Astrocyte (in vitro differentiated cells and primary cell): ENCODE data around the gene DDX41. TPM values are rescaled to one million over a fixed set of nuclear protein-coding genes. Genes with fewer than 3 reads are reported as not detected.

Source experiments
- DNase-seq: peaks from one replicate; pipeline ENCODE4 v3.0.0-alpha.2; 2010; ENCODE audit warnings: low read depth
- FAIRE-seq: peaks from 2 replicates; lab custom pipeline; 2011; peaks lifted over from hg19 to GRCh38; lab: Jason Lieb, UNC
- H2AFZ ChIP-seq: 2 replicates; pipeline ENCODE4 v1.6.0; 2012; ENCODE audit warnings: low read depth, low read length, inconsistent platforms
- H3K27ac ChIP-seq: 2 replicates; pipeline ENCODE4 v1.5.1; 2011; ENCODE audit warnings: low read depth, low read length, inconsistent platforms
- H3K27me3 ChIP-seq: 2 replicates; pipeline ENCODE4 v1.6.0; 2011; ENCODE audit warnings: low read length, inconsistent platforms; ENCODE audit not compliant: insufficient read depth
- H3K36me3 ChIP-seq: 2 replicates; pipeline ENCODE4 v1.5.1; 2011; ENCODE audit warnings: low read length, inconsistent platforms; ENCODE audit not compliant: insufficient read depth
- H3K4me1 ChIP-seq: 2 replicates; pipeline ENCODE4 v1.5.1; 2011; ENCODE audit warnings: low read length, inconsistent platforms; ENCODE audit not compliant: insufficient read depth
- H3K4me2 ChIP-seq: 2 replicates; pipeline ENCODE4 v1.6.0; 2012; ENCODE audit warnings: low read length, inconsistent platforms
- H3K4me3 ChIP-seq: 2 replicates; pipeline ENCODE4 v1.5.1; 2011; ENCODE audit warnings: low read depth, mild to moderate bottlenecking, low read length, inconsistent platforms; ENCODE audit not compliant: insufficient read depth
- H3K79me2 ChIP-seq: 2 replicates; pipeline ENCODE4 v1.6.0; 2012; ENCODE audit warnings: mild to moderate bottlenecking, low read length, inconsistent platforms; ENCODE audit not compliant: insufficient read depth
- H3K9ac ChIP-seq: 2 replicates; pipeline ENCODE4 v1.6.0; 2012; ENCODE audit warnings: mild to moderate bottlenecking, low read length, inconsistent platforms
- H3K9me3 ChIP-seq: 2 replicates; pipeline ENCODE4 v1.5.1; 2012; ENCODE audit warnings: low read depth, mild to moderate bottlenecking, low read length, inconsistent platforms; ENCODE audit not compliant: insufficient read depth
- H4K20me1 ChIP-seq: 2 replicates; pipeline ENCODE4 v1.6.0; 2012; ENCODE audit warnings: low read length, inconsistent platforms; ENCODE audit not compliant: insufficient read depth
- H3K27ac Mint-ChIP-seq: one replicate; pipeline ENCODE4 v1.8.0; 2021; ENCODE audit warnings: mild to moderate bottlenecking, mixed read lengths; ENCODE audit not compliant: unreplicated experiment
- H3K27me3 Mint-ChIP-seq: one replicate; pipeline ENCODE4 v1.8.0; 2021; ENCODE audit warnings: low read depth, mixed read lengths; ENCODE audit not compliant: unreplicated experiment
- H3K36me3 Mint-ChIP-seq: one replicate; pipeline ENCODE4 v1.8.0; 2021; ENCODE audit warnings: low read depth, mixed read lengths; ENCODE audit not compliant: unreplicated experiment
- H3K4me1 Mint-ChIP-seq: one replicate; pipeline ENCODE4 v1.8.0; 2021; ENCODE audit warnings: low read depth, mixed read lengths; ENCODE audit not compliant: unreplicated experiment
- H3K4me3 Mint-ChIP-seq: one replicate; pipeline ENCODE4 v1.8.0; 2021; ENCODE audit warnings: mild to moderate bottlenecking, moderate library complexity, mixed read lengths; ENCODE audit not compliant: unreplicated experiment
- H3K9me3 Mint-ChIP-seq: one replicate; pipeline ENCODE4 v1.8.0; 2021; ENCODE audit warnings: mild to moderate bottlenecking, mixed read lengths; ENCODE audit not compliant: unreplicated experiment
- CTCF ChIP-seq: IDR thresholded peaks from 2 replicates; pipeline ENCODE4 v1.5.1; 2011; ENCODE audit warnings: low read depth, mild to moderate bottlenecking, inconsistent platforms, low read length, moderate library complexity; ENCODE audit not compliant: insufficient read depth
- EZH2 ChIP-seq: IDR thresholded peaks from 2 replicates; pipeline ENCODE4 v1.6.1; 2012; ENCODE audit warnings: mild to moderate bottlenecking, low read length, inconsistent platforms; ENCODE audit not compliant: insufficient read depth
- total RNA-seq: library from RNA; stranded (reverse); gene quantifications from 2 replicates; pipeline ENCODE4 v1.2.1, GENCODE V29; 2021

Gene DDX41
- total RNA-seq, 1 donor from 2014 or later = 92.5 TPM

- no peak overlapping the region for H2AFZ ChIP-seq
- peaks cover 6% of the 10 kb centered on the region for H4K20me1 ChIP-seq
- H3K27me3 ChIP-seq = no peaks in the 10 kb centered on the region
- H3K36me3 ChIP-seq = no peaks in the 10 kb centered on the region
- no peak overlapping the region for H3K4me3 ChIP-seq
- no peaks in the 10 kb centered on the region for H3K9me3 Mint-ChIP-seq
- peaks cover 16% of the 10 kb centered on the region for H3K36me3 Mint-ChIP-seq
- FAIRE-seq (no peak), DNase-seq (no peak)
- H3K27ac Mint-ChIP-seq = no peak overlapping the region
- no peaks in the 10 kb centered on the region for H3K79me2 ChIP-seq
- no peak overlapping the region for H3K4me3 Mint-ChIP-seq
- H3K4me1 Mint-ChIP-seq = peaks cover 20% of the 10 kb centered on the region
- H3K27ac ChIP-seq = no peak overlapping the region
- no peak overlapping the region for H3K9ac ChIP-seq
- no peaks in the 10 kb centered on the region for H3K27me3 Mint-ChIP-seq
- H3K9me3 ChIP-seq = no peaks in the 10 kb centered on the region
- TF ChIP-seq CTCF (no peak), EZH2 (no peak)
- H3K4me2 ChIP-seq = no peak overlapping the region
- H3K4me1 ChIP-seq = peaks cover 8% of the 10 kb centered on the region
Observed at GRCh38 chr5:177505075-177505474, 11.7 kb downstream of the DDX41 start.

GRCh38 chr5:177504086-177505056, 12.4 kb downstream of the DDX41 start:
- no peak overlapping the region for H3K27ac ChIP-seq
- peaks cover 14% of the 10 kb centered on the region for H3K4me1 ChIP-seq
- DNase-seq = no peak
- no peaks in the 10 kb centered on the region for H3K36me3 ChIP-seq
- H2AFZ ChIP-seq = no peak overlapping the region
- Mint-ChIP-seq H3K36me3 (peaks cover 16% of the 10 kb centered on the region), H3K27me3 (no peaks in the 10 kb centered on the region), H3K9me3 (no peaks in the 10 kb centered on the region), H3K27ac (no peak overlapping the region), H3K4me1 (peaks cover 24% of the 10 kb centered on the region), H3K4me3 (no peak overlapping the region)
- no peak for FAIRE-seq
- TF ChIP-seq CTCF (no peak), EZH2 (no peak)
- H3K9ac ChIP-seq = no peak overlapping the region
- H3K79me2 ChIP-seq = no peaks in the 10 kb centered on the region
- peaks cover 3% of the 10 kb centered on the region for H4K20me1 ChIP-seq
- no peak overlapping the region for H3K4me2 ChIP-seq
- H3K4me3 ChIP-seq = no peak overlapping the region
- H3K9me3 ChIP-seq = no peaks in the 10 kb centered on the region
- H3K27me3 ChIP-seq = no peaks in the 10 kb centered on the region
